CD4-positive, alpha-beta T cell treated with Interleukin-4 for 4 hours (primary cell): ENCODE measurements around the gene CFAP52.
"Not testable (repeated sequence)": the region's sequence is repeated elsewhere in the genome, so short reads cannot be mapped to it uniquely, and the experiment has no call there.

Source experiments
- DNase-seq: peaks from one replicate; pipeline ENCODE4 v3.0.0-alpha.2; 2020

Gene CFAP52

DNA sequence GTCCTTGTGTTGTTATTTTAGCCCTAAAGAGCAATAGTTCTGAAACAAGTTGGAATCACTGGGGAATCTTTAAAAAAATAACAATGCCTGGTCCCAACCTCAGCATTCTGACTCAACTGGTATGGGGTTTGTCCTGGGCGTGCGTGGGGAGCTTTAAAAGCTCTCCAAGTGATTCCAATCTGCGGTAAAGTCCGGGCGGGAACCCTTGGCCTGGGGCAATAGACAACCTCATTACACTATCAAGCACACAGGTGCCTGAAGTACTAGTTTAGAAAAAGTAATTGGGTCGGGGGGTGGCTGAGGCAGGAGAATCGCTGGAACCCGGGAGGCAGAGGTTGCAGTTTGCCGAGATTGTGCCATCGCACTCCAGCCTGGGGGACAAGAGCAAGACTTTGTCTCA lies 5.2 kb upstream of the CFAP52 start:
- DNase-seq: no peak

DNA sequence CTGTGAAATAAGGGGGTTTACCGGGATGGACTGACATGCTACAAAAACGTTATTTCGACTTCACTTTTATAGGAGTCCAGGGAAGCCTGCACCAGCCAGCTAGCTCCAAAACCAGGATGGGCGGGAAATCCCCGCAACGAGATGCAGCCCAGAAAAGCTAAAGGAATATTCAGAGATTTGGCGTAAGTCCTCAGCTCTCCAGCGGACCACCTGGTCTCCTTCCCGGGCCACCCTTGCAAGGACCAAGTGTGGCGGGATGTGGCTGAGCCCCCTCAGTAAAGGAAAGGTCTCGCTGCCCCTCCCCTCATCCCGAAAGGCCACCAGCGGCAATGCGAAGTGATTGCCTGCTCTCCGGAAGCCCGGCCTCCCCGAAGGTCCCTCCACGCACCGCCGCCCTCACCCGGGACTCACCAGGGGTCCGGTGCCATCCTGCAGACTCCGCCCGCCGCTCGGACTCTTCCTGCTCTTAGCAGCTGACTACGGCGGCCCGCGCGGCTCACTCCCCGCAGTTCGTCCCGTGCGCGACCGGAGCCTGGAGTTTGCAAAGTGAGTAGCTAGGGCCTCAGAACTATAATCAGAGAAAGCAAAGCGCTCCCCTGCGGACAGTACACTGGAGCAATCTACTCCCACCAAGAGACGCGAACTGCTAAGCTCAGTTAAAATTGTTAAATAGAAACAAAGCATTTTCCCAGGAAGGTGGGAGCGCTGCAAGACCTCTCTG lies 901 bp upstream of the CFAP52 start, which contains the start of gene STX8:
Gene STX8, minus strand, starts transcription at position 440 of the 721 bp plus-strand sequence. Its CDS starts 12 bp downstream, at position 428.
- peak; percentile 82 for DNase-seq

DNA sequence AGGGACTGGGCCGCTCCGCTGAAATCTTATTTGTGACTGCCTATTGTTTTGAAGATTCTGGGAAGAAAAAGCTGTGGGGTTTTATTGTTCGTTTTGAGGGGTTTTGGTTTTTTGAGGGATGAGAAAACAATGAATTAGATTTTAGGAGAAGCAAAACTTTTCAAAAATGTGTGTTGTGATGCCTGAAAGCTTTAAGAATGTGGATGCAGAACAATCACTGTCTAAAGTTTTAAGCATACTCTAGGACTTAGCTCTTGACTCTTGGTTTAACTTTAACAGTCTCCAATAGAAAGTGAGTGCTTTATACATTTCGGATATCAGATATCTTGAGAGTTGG lies 899 bp downstream of the CFAP52 start:
- DNase-seq: no peak

DNA sequence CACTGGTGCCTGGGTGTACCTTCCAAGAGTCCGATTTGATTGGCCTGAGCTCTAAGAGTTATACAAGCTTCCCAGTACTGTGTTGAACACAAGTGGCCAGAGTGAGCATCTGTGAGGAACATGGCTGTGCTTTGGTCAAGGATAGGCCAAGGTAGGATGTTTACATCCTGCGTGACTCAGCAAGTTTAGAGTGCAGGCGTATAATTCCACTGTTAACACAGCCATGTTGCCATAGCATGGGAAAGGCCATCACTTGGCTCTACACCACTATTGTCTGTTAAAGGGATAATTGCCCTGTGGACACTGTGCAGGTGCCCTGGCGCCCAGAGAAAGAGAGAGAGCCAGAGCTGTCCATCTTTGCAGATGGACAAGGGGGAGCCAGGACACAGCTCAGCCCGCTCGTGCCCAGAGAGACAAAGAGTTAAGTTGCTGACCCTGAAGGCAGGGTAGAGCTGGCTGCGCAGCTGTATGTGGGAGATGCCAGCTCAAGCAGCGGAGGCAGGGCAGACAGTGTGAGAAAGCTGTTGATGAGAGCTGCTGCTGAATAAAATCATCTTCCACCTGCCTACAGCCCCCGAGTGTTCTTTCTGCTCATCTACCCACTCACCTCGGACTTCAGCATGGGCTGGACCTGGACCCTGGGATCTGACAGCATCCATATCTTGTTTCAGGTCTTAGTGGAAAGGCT lies 11.7 kb downstream of the CFAP52 start:
- DNase-seq: no peak

DNA sequence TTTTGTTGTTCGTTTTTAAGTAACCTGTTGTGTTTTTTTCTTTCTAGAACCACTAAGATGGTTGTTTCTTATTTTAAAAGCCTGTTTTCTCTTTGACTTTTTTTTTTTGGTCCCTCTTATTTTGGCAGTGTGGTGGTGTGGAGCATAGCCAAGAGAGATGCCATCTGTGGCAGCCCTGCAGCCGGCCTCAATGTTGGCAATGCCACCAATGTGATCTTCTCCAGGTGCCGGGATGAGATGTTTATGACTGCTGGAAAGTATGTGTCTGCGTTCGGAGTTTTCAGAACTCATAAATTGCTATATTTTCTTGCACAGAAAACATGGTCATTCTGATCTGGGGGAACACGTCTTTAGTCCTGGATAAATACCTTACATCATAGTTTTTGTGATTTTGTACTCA lies 17.6 kb downstream of the CFAP52 start:
- no peak for DNase-seq

DNA sequence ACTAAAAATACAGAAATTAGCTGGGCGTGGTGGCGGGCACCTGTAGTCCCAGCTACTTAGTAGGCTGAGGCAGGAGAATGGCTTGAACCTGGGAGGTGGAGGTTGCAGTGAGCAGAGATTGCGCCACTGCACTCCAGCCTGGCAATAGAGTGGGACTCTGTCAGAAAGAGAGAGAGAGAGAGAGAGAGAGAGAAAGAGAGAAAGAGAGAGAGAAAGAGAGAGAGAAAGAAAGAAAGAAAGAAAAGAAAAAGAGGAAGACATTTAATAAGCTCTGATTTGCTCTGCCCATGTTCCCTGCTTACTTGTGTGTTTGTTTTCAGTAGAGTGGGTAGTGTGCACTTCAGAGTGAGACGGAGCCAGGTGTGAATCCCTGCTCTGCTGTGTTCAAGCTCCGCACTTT lies 21.2 kb downstream of the CFAP52 start:
- not testable (repeated sequence) for DNase-seq

DNA sequence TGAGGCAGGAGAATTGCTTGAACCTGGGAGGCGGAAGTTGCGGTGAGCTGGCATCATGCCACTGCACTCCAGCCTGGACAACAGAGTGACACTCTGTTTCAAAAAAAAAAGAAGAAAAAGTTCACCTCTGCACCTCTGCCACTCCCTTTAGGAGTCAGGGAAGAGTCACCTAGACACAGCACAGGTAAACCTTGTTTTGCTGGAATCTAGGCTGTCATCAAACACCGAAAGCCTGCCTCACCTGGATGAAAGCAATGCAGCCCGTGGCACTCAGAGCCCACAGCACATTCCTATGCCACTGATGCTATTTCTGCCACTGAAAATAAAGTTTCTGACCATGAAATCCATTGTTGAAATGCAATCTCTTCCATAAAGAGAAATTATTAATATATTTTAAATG lies 22.2 kb downstream of the CFAP52 start:
- no peak for DNase-seq

DNA sequence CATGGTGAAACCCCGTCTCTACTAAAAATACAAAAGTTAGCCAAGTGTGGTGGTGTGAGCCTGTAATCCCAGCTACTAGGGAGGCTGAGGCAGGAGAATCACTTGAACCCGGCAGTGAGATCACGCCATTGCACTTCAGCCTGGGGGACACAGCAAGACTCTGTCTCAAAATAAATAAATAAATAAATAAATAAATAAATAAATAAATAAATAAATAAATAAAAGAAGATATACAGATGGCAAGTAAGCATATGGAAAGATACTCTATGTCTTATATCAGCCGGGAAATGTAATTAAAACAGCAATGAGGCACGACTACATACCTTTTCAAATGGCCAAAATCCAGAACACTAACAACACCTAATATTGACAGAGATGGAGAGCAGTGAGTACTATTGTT lies 28.1 kb downstream of the CFAP52 start:
- DNase-seq: not testable (repeated sequence)

DNA sequence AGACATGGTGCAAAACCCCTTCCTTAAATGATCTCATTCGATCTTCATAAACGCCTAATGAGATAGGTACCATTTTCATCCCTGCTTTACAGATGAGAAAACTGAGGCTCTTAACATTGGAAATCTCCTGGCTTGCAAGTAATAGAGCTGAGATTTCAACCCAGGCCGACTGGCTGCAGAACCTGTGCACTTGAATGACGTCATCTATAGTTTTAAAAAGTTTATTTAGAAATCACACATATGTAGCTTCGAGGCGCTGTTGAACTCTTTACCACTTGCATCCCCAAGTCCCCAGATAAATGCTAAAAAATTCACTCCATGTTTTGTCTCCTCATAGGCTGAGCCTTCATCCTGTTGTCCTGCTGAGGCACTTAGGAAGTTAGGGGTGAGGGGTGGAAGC lies 30.0 kb downstream of the CFAP52 start:
- DNase-seq: no peak

DNA sequence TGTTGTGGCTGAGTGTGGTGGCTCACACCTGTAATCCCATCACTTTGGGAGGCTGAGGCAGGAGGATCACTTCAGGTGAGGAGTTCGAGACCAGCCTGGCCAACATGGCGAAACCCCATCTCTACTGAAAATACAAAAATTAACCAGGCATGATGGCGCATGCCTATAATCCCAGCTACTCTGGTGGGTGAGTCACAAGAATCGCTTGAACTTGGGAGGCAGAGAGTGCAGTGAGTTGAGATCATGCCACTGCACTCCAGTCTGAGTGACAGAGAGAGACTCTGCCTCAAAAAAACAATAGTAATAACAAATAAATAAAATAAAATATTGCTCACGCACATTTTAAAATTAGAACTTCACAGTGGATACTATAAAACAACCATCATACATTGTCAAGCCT lies 30.6 kb downstream of the CFAP52 start:
- DNase-seq: not testable (repeated sequence)

DNA sequence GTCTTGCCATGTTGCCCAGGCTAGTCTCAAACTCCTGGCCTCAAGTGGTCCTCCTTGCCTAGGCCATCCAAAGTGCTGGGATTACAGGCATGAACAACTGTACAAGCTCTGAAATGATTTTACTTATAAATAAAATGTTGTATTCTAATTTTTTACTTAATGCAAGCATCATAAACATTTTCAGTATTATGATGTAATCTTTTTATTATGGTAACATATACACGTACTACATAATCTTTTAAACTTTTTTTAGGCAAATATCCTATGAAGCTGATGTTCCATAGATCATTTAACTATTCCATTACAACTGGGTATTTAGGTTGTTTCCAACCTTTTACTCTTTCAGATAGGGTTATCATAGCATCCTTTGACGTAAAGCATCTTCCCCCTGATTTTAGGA lies 35.1 kb downstream of the CFAP52 start:
- no peak for DNase-seq

DNA sequence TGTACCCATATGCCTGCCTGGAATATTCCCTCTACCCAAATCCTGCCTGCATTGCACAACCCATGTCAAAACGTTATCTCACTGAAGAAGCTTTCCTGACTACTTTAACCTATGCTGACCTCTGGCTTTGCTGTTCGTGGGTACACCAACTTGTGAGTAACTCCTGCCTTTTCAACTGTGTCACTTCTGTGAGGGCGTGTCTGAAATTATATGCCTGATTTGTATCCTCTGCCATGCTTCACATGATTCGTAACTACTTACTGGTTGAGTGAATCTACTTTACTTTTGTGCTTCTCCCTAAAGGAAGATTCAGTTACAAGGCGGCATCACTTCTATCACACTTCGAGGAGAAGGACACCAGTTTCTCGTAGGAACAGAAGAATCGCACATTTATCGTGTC lies 35.6 kb downstream of the CFAP52 start:
- no peak for DNase-seq

DNA sequence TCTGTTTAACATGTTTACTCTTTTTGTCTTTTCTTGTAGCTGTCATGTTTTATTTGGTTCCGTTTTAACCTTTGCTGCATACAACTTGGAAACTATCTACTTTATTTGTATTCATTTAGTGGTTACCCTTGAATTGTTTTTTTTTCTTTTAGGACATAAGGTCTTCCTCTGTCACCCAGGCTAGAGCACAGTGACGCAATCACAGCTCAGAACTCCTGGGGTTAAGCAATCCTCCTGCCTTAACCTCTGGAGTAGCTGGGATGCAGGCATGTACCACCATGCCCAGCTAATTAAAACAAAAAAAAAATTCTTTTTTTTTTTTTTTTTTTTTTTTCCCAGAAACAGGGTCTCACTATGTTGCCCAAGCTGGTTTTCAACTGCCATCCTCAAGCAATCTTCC lies 39.0 kb downstream of the CFAP52 start:
- no peak for DNase-seq

DNA sequence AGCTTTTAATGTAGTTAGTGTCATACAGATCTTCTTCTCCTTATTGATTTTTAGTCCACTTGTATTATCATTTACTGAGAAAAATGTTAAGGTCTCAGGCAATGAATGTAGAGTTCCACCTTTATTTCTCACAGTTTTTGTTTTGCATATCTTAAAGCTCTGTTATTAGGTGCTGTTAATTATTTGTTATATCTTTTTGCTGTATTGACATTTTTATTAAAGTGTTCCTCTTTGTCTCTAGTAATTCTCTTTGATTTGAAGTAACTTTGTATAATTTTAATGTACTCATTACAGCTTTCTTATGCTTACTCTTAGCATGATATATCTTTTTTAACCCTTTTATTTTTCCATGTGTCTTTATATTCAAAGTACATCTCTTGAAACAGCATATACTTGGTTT lies 46.5 kb downstream of the CFAP52 start:
- DNase-seq: no peak

DNA sequence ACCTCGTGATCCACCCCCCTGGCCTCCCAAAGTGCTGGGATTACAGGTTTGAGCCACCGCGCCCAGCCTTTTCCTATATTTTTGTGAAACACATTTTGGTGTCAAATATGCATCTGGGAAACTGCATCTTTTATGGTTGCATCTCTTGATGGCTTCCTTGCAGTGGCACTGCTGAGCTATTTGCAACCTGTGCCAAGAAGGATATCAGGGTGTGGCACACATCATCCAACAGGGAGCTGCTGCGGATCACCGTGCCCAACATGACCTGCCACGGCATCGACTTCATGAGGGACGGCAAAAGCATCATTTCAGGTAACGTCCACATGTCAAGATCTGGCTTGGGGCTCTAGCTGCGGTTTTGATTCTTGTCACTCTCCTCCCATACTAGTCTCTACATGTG lies 52.1 kb downstream of the CFAP52 start:
- DNase-seq: no peak

DNA sequence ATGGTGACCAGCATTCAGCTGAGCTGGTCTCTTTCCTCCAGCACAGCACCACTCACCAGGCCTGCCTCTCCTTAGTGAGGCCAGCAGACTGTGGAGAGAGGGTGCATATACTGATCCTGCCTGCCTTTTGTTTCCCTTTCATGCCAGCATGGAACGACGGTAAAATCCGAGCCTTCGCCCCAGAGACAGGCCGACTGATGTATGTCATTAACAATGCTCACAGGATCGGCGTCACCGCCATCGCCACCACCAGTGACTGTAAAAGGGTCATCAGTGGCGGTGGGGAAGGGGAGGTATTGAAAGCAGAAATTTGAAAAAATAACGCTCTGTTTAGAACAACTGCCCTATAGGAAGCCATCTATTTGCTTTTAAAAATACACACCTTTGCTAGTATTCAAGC lies 56.3 kb downstream of the CFAP52 start:
- DNase-seq: no peak

DNA sequence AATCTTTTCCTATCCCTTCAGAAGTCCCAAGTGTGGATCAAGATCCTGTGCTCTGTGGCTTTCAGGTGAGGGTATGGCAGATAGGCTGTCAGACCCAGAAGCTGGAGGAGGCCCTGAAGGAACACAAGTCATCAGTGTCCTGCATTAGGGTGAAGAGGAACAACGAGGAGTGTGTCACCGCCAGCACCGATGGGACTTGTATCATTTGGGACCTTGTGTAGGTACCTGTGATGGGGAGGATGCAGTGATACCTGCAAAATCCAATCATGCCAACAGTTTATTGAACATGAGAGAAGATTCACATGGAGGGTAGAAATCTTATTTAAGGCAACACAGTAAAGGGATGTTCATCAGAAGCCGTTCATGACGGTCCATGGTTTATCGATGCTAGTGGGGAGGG lies 58.9 kb downstream of the CFAP52 start:
- DNase-seq: no peak

DNA sequence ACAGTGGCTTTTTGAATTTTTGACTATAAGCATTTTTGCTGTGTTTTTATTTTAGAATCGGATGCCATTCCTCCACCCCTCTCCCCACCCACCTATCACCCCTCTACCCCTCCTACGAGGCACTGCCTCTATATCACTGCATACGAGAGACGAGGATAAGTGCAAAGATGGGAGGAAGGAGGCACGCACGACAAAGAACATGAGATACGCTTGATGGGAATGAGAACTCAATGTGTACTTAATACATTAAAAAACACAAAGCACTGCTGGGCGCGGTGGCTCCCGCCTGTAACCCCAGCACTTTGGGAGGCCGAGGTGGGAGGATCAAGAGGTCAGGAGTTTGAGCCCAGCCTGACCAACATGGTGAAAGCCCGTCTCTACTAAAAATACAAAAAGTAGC lies 60.1 kb downstream of the CFAP52 start:
- DNase-seq: no peak

DNA sequence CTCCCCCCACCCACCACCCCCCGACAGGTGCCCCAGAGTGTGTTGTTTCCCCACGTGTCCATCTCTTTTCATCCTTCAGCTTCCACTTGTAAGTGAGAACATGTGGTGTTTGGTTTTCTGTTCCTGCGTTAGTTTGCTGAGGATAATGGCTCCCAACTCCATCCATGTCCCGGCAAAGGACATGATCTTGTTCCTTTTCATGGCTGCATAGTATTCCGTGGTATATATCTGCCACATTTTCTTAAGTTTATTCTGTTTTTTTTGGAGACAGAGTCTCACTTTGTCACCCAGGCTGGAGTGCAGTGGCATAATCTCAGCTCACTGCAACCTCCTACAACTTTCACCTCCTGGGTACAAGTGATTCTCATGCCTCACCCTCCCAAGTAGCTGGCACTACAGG lies 63.9 kb downstream of the CFAP52 start:
- not testable (repeated sequence) for DNase-seq

DNA sequence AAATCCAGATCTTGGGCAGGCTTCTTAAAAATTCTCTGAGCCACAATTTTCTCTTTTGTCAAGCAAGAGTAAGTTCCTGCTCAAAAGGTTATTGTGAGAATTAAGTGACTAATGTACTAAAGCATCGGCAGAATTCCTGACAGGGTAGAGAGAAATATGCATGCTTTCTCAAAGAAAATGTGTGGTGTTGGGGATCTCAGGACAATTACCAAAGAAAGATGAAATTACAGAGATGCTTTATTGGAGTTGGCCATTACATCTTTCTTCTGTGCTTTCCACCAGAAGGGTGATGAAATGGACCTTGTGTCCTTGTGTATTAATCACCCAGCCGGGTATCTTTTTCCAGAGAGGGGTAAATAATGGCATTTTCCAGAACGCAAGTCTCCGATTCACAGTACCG lies 67.2 kb downstream of the CFAP52 start:
- no peak for DNase-seq

DNA sequence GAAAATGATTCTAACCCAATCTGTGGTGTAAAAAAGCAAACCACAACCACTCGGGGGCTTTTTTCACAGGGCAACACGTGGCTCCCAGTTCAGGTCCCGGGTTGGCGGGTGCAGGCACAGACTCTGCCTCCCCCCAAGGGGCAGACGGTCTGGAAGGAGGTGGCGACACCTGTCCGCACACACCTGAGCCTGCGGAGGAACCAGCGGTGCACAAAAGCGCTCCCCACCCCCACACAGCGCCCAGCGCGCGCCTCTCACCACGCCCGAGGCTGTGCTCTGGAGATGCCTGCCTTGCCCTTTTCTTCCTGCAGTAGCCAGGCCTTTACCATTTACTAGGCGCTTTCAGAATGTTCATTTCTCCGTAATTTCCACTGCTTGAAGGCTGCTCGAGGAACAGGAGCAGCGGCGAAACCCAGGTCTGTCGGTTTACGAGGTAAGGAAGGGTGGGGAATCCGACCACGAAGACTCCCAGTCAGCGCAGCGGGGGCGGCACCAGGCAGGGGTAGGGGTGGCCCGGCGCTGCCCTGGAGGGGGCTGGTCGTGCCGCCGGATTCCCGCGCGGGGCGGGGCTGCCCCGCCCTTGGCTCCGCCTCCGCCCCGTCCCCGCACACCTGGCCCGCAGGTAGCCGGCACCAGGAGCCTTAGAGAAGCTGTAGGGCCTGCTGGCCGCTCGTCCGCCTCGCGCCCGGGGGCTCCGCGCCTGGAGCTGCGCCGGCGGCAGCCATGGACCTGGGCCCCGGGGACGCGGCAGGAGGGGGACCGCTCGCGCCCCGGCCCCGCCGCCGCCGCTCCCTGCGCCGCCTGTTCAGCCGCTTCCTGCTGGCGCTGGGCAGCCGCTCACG lies 68.7 kb downstream of the CFAP52 start, which contains the start of gene USP43:
Gene USP43, plus strand, starts transcription at position 608 of the 842 bp plus-strand sequence. Its CDS starts 116 bp downstream, at position 724.
- no peak for DNase-seq

DNA sequence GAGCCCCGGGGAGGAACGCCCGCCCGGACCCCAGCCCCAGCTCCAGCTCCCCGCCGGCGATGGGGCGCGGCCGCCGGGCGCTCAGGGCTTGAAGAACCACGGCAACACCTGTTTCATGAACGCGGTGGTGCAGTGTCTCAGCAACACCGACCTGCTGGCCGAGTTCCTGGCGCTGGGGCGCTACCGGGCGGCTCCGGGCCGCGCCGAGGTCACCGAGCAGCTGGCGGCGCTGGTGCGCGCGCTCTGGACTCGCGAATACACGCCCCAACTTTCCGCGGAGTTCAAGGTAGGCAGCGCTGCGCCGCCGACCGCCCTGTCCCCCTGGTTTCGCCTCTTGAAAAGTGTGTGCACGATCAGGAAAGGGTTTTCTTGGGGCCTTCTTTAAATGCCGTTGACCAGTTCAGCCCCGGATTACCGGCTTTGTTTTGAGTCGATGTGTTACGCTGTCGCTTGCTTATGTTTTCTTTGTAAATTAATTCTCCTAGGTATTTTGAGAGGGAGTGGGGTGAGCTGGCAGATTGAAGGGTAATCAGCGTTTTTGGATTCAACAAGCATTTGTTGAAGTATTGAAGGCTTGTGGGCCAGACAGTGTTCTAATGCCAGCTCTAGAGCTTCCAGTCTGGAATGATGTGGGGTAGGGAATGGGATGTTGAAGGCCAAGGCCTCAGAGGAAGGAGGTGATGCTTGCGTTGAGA lies 69.6 kb downstream of the CFAP52 start:
- no peak for DNase-seq

DNA sequence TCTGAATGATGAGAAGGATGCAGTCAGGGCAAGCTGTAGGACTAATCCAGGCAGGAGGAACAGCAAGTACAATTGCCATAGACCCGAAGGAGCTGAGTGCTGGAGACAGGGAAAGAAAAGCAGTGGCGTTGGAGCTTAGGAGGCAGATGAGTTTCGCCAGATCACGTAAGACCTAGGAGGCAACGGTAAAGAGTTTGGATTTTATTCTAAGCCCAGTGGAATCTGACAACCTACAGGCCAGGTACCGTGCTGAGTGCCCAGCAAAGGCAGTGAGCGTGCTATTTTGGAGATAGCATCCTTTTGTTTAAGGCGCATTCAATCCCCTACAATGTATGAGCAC lies 70.1 kb downstream of the CFAP52 start:
- no peak for DNase-seq
